Mucosa of stomach (tissue), 1 donor: Measurements from ENCODE around the gene NEAT1.
"Not testable (repeated sequence)": the region's sequence is repeated elsewhere in the genome, so short reads cannot be mapped to it uniquely, and the experiment has no call there.

Experiments used
- H3K27me3 ChIP-seq: one replicate; pipeline ENCODE4 v1.7.0; 2013; ENCODE audit warnings: mild to moderate bottlenecking, low read length; ENCODE audit not compliant: control insufficient read depth, insufficient read depth
- H3K36me3 ChIP-seq: one replicate; pipeline ENCODE4 v1.7.0; 2013; ENCODE audit warnings: low read length; ENCODE audit not compliant: control insufficient read depth, insufficient read depth
- H3K4me1 ChIP-seq: one replicate; pipeline ENCODE4 v1.7.0; 2013; ENCODE audit warnings: mild to moderate bottlenecking, low read length; ENCODE audit not compliant: control insufficient read depth, insufficient read depth
- H3K4me3 ChIP-seq: one replicate; pipeline ENCODE4 v1.7.0; 2013; ENCODE audit warnings: low read length
- H3K9ac ChIP-seq: one replicate; pipeline ENCODE4 v1.7.0; 2013; ENCODE audit warnings: mild to moderate bottlenecking, low read length, moderate library complexity
- H3K9me3 ChIP-seq: one replicate; pipeline ENCODE4 v1.7.0; 2013; ENCODE audit warnings: mild to moderate bottlenecking, low read length, moderate library complexity; ENCODE audit not compliant: control insufficient read depth
- donor health status: Pancreatic carcinoma.

NEAT1 gene

DNA sequence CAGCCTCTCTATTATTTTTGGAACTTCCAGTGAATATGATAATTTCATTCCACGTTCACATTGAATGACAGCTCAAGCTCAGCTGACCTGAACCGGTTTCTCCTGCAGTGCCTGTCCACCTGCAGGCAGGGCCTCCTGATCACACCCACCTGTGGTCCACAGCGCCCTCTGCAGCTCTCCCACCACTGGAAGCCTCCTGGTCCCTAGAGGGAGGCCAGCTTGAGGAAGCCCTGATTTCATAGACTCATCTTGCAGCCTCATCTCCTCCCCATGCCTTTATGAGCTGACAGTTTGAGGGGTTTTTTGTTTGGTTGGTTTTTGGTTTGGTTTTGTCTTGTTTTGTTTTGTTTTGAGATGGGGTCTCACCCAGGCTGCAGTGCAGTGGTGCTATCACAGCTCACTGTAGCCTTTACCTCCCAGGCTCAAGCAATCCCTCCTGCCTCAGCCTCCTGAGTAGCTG lies 46.3 kb downstream of the NEAT1 start:
- Histone ChIP-seq H3K27me3 (no peaks in the 10 kb centered on the region), H3K4me3 (no peak overlapping the region), H3K36me3 (no peaks in the 10 kb centered on the region), H3K9ac (no peak overlapping the region), H3K9me3 (no peaks in the 10 kb centered on the region), H3K4me1 (peaks cover 17% of the 10 kb centered on the region)

DNA sequence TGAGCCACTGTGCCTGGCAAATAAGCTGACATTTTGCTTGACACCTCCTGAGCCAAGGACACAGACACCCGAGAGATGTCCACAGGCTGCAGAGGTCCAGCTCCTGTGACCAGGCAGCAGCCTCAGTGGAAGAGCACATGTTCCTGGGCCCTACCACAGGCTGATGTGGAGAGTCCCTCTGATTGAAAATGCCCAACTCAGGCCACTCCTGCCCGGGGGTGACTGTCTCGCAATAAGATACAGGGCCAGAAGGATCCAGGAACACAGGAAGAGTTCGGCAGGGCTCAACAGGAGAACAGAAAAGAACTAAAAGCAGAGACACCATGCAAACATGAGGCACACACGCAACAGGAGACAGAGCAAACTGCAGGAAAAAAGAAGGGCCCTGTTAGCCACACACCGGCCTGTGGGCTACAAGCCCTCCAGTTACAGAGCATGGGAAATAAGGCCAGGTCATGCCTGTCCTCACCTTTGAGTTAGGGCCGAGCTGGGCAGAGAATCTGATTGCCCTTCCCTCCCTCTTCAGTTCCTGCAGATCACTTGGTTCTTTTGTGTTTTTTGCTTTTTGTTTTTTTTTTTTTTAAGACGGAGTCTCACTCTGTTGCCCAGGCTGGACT lies 47.9 kb downstream of the NEAT1 start:
- H3K36me3 ChIP-seq, result no peaks in the 10 kb centered on the region
- no peaks in the 10 kb centered on the region for H3K9me3 ChIP-seq
- peaks cover 17% of the 10 kb centered on the region for H3K4me1 ChIP-seq
- no peak overlapping the region for H3K4me3 ChIP-seq
- no peak overlapping the region for H3K9ac ChIP-seq
- H3K27me3 ChIP-seq, result no peaks in the 10 kb centered on the region

DNA sequence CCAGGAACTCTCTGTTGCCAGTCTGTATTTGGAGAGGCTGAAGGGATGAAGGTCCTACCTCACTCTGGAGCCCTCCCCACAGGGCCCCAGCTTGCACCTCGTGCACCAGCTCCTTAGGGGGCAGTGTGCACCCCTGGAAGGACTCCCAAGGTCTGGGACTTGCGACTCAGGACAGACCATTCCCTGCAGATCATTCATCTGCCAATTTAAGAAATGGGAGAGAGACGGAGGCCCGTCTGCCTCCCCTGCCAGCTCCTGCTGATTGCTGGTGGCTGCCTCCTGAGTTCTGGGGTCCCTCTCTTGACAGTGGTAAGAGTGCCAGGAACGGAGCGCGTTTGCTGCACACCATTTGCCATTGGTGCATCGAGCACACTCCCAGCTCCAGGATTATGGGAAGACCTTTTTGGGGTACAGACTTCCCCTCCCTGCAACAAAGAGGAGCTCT lies 48.9 kb downstream of the NEAT1 start:
- H3K9me3 ChIP-seq, result no peaks in the 10 kb centered on the region
- peaks cover 22% of the 10 kb centered on the region for H3K4me1 ChIP-seq
- peak overlapping the region; percentile 68 for H3K9ac ChIP-seq
- H3K27me3 ChIP-seq, result no peaks in the 10 kb centered on the region
- H3K4me3 ChIP-seq, result peak overlapping the region; percentile 9
- H3K36me3 ChIP-seq, result no peaks in the 10 kb centered on the region

DNA sequence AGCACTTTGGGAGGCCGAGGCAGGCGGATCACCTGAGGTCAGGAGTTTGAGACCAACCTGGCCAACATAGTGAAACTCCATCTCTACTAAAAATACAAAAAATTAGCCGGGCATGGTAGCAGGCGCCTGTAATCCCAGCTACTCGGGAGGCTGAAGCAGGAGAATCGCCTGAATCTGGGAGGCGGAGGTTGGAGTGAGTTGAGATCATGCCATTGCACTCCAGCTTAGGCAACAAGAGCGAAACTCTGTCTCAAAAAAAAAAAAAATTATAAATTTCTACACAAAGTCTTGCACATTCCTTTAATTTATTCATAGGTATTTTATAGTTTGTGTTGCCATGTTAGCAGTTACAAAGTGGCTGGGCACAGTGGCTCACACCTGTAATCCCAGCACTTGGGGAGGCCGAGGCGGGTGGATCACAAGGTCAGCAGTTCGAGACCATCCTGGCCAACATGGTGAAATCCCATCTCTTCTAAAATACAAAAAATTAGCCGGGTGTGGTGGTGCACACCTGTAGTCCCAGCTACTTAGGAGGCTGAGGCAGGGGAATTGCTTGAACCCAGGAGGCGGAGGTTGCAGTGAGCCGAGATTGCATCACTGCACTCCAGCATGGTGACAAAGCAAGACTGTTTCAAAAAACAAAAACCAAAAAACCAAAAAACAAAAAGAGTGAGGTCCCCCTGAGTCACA lies 50.1 kb downstream of the NEAT1 start:
- H3K9me3 ChIP-seq, H3K27me3 ChIP-seq, H3K36me3 ChIP-seq, H3K4me3 ChIP-seq: not testable (repeated sequence)
- H3K9ac ChIP-seq, result peak overlapping the region; percentile 68
- H3K4me1 ChIP-seq, result peaks cover 28% of the 10 kb centered on the region

DNA sequence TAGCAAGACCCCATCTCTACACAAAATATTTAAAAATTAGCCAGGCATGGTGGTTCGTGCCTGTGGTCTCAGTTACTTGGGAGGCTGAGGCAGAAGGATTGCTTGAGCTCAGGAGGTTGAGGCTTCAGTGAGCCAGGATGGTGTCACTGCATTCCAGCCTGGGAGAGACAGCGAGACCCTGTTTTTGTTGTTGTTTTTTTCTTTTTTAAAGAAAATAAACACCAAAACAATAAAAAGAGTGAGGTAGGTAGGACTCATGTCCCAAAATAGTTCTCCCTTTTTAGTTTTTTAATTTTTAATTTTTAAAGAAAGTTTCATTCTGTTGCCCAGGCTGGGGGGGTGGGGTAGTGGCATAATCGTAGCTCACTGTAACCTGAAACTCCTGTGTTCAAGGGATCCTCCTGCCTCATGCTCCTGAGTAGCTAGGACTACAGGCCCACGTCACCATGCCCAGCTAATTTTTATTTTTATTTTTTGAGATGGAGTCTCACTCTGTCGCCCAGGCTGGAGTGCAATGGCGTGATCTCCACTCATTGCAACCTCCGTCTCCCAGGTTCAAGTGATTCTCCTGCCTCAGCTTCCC lies 50.8 kb downstream of the NEAT1 start:
- Histone ChIP-seq H3K27me3 (no peaks in the 10 kb centered on the region), H3K4me3 (no peak overlapping the region), H3K9me3 (no peaks in the 10 kb centered on the region), H3K4me1 (peaks cover 34% of the 10 kb centered on the region), H3K9ac (no peak overlapping the region), H3K36me3 (no peaks in the 10 kb centered on the region)

DNA sequence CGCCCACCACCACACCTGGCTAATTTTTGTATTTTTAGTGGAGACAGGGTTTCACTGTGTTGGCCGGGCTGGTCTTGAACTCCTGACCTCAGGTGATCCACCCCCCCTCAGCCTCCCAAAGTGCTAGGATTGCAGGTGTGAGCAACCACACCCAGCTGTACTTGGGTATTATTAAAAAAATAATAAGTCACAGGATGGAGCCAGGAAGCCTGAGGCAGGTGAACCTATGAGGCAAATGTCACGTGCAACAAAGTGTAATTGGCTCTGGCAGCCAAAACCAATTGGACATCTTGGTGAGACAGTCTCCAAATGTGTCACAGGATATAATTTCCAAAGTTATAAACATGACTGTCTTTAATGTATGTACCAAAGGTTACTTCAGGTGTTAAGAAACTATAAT lies 52.3 kb downstream of the NEAT1 start:
- Histone ChIP-seq H3K36me3 (no peaks in the 10 kb centered on the region), H3K27me3 (no peaks in the 10 kb centered on the region), H3K4me3 (no peak overlapping the region), H3K9me3 (no peaks in the 10 kb centered on the region), H3K9ac (no peak overlapping the region), H3K4me1 (peaks cover 43% of the 10 kb centered on the region)

DNA sequence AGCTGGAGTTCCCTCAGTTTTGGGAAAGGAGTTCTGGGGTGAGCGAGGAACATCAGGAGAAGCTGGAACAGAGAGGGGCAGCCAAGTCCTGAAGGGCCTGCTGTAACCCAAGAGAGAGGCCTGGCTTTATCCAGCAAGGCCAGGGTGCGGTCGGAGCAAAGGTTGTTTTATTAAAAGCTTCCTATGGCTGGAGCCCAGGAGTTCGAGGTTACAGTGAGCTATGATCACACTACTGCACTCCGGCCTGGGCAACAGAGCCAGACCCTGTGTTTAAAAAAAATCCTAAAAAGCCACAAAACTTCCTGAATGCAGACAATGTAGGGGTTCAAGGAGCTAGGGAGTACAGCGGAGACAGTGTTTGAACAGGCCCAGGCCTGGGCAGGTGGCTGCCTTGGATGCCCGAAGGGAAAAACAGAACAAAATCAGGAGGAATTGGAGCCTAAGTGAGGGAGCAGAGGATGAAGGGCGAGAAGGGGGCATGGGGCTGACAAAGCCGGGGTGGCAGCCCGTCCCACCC lies 54.1 kb downstream of the NEAT1 start:
- Histone ChIP-seq H3K4me1 (peaks cover 41% of the 10 kb centered on the region), H3K9me3 (no peaks in the 10 kb centered on the region), H3K4me3 (peak overlapping the region; percentile 64), H3K27me3 (no peaks in the 10 kb centered on the region), H3K36me3 (no peaks in the 10 kb centered on the region), H3K9ac (peak overlapping the region; percentile 99)

DNA sequence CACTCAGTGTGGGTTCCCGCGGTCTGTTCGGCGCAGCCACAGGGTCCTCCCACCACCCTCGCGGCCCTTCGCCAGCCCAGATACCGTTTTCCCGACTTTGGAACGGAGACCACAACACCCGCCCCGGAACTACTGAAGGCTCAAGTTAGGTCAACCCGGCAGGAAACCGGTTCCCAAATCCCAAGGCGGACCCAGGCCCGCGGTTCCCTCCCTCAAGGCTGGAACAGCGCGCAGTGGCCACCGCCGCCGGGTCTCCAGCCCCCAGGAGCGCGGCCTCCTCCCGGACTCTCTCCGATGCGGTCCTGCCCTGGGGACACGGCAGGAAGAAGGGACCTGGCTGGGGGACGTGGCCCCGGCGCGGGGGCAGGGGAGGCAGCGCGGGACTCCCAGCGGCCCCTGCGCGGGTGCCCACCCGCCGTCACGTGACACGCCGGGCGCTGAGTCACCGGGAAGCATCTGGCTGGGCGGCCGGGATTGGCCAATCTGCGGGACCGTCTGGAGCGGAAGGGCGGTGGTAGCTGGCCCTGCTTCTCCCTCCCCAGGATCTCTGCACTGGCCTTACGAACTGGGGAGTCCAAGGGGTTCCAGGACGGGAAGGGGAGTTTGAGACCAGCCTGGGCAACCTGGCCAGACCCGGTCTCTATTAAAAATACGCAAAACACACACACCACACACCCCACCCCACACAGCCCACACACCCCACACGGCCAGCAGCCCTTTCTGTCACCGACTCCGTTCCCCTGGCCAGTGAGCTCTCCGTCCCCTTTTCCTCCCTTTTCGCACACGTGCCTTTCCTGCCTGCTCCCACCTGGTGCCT lies 54.8 kb downstream of the NEAT1 start:
- Histone ChIP-seq H3K4me1 (peaks cover 36% of the 10 kb centered on the region), H3K9me3 (no peaks in the 10 kb centered on the region), H3K4me3 (peak overlapping the region; percentile 87), H3K9ac (peak overlapping the region; percentile 99), H3K36me3 (no peaks in the 10 kb centered on the region), H3K27me3 (no peaks in the 10 kb centered on the region)

DNA sequence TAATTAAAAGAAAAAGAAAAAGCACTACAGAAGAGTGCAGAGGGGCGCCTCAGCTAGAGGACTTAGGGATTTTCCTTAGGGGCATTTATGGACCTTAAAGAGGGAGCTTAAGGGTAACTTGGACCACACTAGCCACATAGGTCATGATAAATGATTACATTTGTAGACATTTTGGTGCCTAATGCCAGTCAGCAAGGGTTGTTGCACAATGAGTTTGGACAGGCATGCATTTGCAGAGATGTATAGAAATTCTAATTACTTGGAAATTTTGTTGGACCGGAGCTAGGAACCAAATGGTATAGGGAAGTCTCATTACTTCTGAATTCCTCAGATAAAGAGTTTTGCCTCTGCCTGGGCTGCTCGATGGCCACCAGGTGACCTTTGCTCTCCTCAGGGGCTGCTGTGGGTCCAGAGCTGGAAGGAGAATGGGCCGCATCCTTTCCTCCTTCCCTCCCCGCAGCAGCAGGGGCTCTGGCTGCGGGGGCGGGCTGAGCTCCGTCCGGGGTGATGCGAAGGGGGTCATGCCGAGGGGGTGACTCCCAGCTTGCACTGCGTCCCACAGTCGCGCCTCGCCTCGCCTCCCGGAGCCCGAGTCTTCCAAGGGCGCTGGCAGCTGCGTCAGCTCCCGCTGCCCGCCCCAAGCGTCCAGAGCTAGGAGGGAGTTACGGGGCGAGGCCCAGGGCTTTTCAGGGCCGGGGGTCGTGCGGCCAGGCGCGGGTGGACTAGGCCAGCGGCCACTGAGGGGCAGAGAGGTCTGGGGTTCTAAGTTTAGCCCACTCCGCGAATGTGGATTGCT lies 56.0 kb downstream of the NEAT1 start:
- peaks cover 36% of the 10 kb centered on the region for H3K4me1 ChIP-seq
- H3K36me3 ChIP-seq, result no peaks in the 10 kb centered on the region
- peak overlapping the region; percentile 62 for H3K9ac ChIP-seq
- no peak overlapping the region for H3K4me3 ChIP-seq
- H3K27me3 ChIP-seq, result no peaks in the 10 kb centered on the region
- H3K9me3 ChIP-seq, result no peaks in the 10 kb centered on the region

DNA sequence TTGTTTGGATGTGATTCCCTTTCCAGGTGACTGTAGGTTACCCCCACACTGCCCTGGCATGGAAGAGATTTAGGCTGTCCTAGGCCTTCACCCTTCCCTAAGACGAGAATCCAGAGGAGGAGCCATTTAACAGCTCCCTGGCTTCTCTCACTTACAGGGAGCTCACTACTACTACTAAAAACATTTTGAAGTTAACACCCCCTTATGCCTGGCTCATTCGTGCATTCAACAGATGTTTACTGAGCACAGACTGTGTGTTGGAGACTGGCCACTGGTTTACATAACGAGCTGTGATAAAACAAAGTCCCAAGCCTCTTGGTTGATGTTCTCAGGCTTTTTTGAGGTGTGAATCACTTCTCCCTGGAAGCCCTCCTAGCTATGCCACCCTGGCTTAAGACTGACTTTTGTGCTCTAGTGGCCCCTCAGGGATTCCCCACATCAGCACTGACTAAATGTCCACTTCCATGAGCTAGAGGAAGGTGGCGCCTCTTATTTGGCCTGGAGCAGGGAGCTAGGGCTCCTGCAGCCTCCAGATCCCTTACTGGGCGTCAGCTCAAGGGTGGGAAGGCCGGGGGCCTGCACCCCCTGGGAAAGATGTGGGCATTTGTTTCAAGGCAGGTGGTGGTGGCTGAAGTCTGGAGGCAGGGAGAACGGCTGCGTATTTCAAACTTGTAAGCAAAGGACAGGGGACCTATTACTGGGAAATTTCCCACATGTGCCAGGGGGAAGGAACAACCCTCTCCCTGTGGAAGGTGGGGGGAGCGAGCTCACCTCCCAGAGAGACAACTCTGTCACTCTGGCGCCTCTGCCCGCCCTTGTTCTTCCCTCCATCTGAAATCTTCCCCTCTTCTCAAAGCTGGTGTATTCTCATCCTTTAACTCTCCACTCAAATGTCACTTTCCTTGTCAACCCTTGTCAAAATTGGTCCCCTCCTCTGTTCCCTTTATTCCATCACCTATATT lies 56.9 kb downstream of the NEAT1 start:
- Histone ChIP-seq H3K36me3 (no peaks in the 10 kb centered on the region), H3K4me1 (peaks cover 36% of the 10 kb centered on the region), H3K27me3 (no peaks in the 10 kb centered on the region), H3K4me3 (no peak overlapping the region), H3K9me3 (no peaks in the 10 kb centered on the region), H3K9ac (peak overlapping the region; percentile 62)
